ENCODE measurements around the gene DMAP1. TPM values are rescaled to one million over a fixed set of nuclear protein-coding genes. Genes with fewer than 3 reads are reported as not detected.

The DMAP1 gene
- total RNA-seq (43.0 TPM), polyA plus RNA-seq (ENCODE audit: insufficient read depth, low read depth, low replicate concordance) (62.0 TPM)
- long read RNA-seq, donor 1, partial matches to known transcripts, result 60 of 75 reads
- long read RNA-seq, donor 1, other reads (novel, unspliced or antisense), result 5 of 75 reads
- long read RNA-seq, donor 2, full-length matches to known transcripts, result 8 of 66 reads
- long read RNA-seq, donor 2, partial matches to known transcripts, result 47 of 66 reads
- long read RNA-seq, donor 2, other reads (novel, unspliced or antisense), result 11 of 66 reads
- long read RNA-seq, donor 3, full-length matches to known transcripts, result 16 of 114 reads
- long read RNA-seq, donor 3, partial matches to known transcripts, result 83 of 114 reads
- long read RNA-seq, donor 3, other reads (novel, unspliced or antisense), result 15 of 114 reads
- long read RNA-seq, donor 4, partial matches to known transcripts, result 85 of 100 reads
- long read RNA-seq, donor 4, other reads (novel, unspliced or antisense), result 10 of 100 reads
- long read RNA-seq, donor 5, full-length matches to known transcripts, result 1 of 1 reads
- long read RNA-seq, donor 5, partial matches to known transcripts, result 0 of 1 reads
- long read RNA-seq, donor 5, other reads (novel, unspliced or antisense), result 0 of 1 reads
- long read RNA-seq, donor 6, partial matches to known transcripts, result 57 of 73 reads
- long read RNA-seq, donor 6, other reads (novel, unspliced or antisense), result 10 of 73 reads
- long read RNA-seq, donor 7, full-length matches to known transcripts, result 33 of 49 reads
- long read RNA-seq, donor 7, partial matches to known transcripts, result 3 of 49 reads
- long read RNA-seq, donor 7, other reads (novel, unspliced or antisense), result 13 of 49 reads
- long read RNA-seq, donor 8, full-length matches to known transcripts, result 15 of 26 reads
- long read RNA-seq, donor 8, partial matches to known transcripts, result 11 of 26 reads
- long read RNA-seq, donor 8, other reads (novel, unspliced or antisense), result 0 of 26 reads
- long read RNA-seq, donor 9, partial matches to known transcripts, result 26 of 31 reads
- long read RNA-seq, donor 9, other reads (novel, unspliced or antisense), result 0 of 31 reads
- long read RNA-seq, donor 10, full-length matches to known transcripts, result 4 of 94 reads
- long read RNA-seq, donor 10, partial matches to known transcripts, result 79 of 94 reads
- long read RNA-seq, donor 10, other reads (novel, unspliced or antisense), result 11 of 94 reads

GRCh38 chr1:44213222-44214112 is at the start of gene DMAP1:
Gene DMAP1, plus strand, starts transcription at chr1:44213471. Its CDS starts 283 bp downstream, at chr1:44213754.
- FAIRE-seq, result no peak
- peaks cover 3 to 25% (median 5%) of the 10 kb centered on the region in 3 donors for H3K36me3 ChIP-seq (ENCODE audit: control insufficient read depth in 2 of 3, insufficient read depth in 3 of 3, low read length in 3 of 3)
- peak within 1 kb of the TSS; percentile 83 to 96 (median 93) for H3K4me3 ChIP-seq (ENCODE audit: low read length in 3 of 3)
- peaks cover 3 to 22% (median 20%) of the 10 kb centered on the region in 3 donors for H3K4me1 ChIP-seq (ENCODE audit: control insufficient read depth in 2 of 3, insufficient read depth in 2 of 3, low read depth in 1 of 3, low read length in 3 of 3)
- peak; percentile 90 to 93 (median 91) for DNase-seq
- intact Hi-C loops (cut with DNase I), result no loop called here
- no peaks in the 10 kb centered on the region for H3K9me3 ChIP-seq (ENCODE audit: control insufficient read depth in 2 of 3, insufficient read depth in 1 of 3, low read length in 3 of 3)
- H3K27me3 ChIP-seq (ENCODE audit: control insufficient read depth, insufficient read depth, low read length), result no peaks in the 10 kb centered on the region
- peak within 1 kb of the TSS; percentile 59 to 71 for H3K27ac ChIP-seq (ENCODE audit: low read depth in 2 of 2, low read length in 2 of 2)
- H3K9ac ChIP-seq (ENCODE audit: low read length in 3 of 3), result peak within 1 kb of the TSS; percentile 65 to 92 (median 83)
- peak; percentile 27 for TF ChIP-seq CTCF (IDR thresholded peaks at IDR 0.05; ENCODE audit: borderline replicate concordance, extremely low read depth, insufficient read depth)

- Histone ChIP-seq H3K4me1 (ENCODE audit: control insufficient read depth in 2 of 3, insufficient read depth in 2 of 3, low read depth in 1 of 3, low read length in 3 of 3) (no peaks in the 10 kb centered on the region), H3K27me3 (ENCODE audit: control insufficient read depth, insufficient read depth, low read length) (no peaks in the 10 kb centered on the region), H3K4me3 (ENCODE audit: low read length in 3 of 3) (no peak overlapping the region), H3K9me3 (ENCODE audit: control insufficient read depth in 2 of 3, insufficient read depth in 1 of 3, low read length in 3 of 3) (no peaks in the 10 kb centered on the region), H3K9ac (ENCODE audit: low read length in 3 of 3) (no peak overlapping the region), H3K36me3 (ENCODE audit: control insufficient read depth in 2 of 3, insufficient read depth in 3 of 3, low read length in 3 of 3) (no peaks in the 10 kb centered on the region), H3K27ac (ENCODE audit: low read depth in 2 of 2, low read length in 2 of 2) (no peak overlapping the region)
- DNase-seq, result no peak
- no peak for TF ChIP-seq CTCF (IDR thresholded peaks at IDR 0.05; ENCODE audit: borderline replicate concordance, extremely low read depth, insufficient read depth)
- no peak for FAIRE-seq
- intact Hi-C loops (cut with DNase I), result no loop called here
These were observed 44.7 kb upstream of the DMAP1 start for GRCh38 chr1:44168520-44169098.

- H3K9me3 ChIP-seq (ENCODE audit: control insufficient read depth in 2 of 3, insufficient read depth in 1 of 3, low read length in 3 of 3), result no peaks in the 10 kb centered on the region
- H3K4me1 ChIP-seq (ENCODE audit: control insufficient read depth in 2 of 3, insufficient read depth in 2 of 3, low read depth in 1 of 3, low read length in 3 of 3), result no peaks in the 10 kb centered on the region
- H3K36me3 ChIP-seq (ENCODE audit: control insufficient read depth in 2 of 3, insufficient read depth in 3 of 3, low read length in 3 of 3), result no peaks in the 10 kb centered on the region
- DNase-seq (peak in 1 of 5 donors; percentile 11), FAIRE-seq (no peak)
- TF ChIP-seq CTCF (IDR thresholded peaks at IDR 0.05; ENCODE audit: borderline replicate concordance, extremely low read depth, insufficient read depth), result no peak
- intact Hi-C loops (cut with DNase I), result no loop called here
- H3K9ac ChIP-seq (ENCODE audit: low read length in 3 of 3), result no peak overlapping the region
- no peak overlapping the region for H3K4me3 ChIP-seq (ENCODE audit: low read length in 3 of 3)
- H3K27me3 ChIP-seq (ENCODE audit: control insufficient read depth, insufficient read depth, low read length), result no peaks in the 10 kb centered on the region
- no peak overlapping the region for H3K27ac ChIP-seq (ENCODE audit: low read depth in 2 of 2, low read length in 2 of 2)
These were observed 42.9 kb upstream of the DMAP1 start for GRCh38 chr1:44170281-44170823.

All from kidney (tissue), 22 donors.